Non-pigmented ciliary epithelial cell (primary cell): ENCODE measurements around the gene PRR5L.
A peak's percentile ranks its signal among the peaks of the same experiment; 100 is the strongest.

Experiments used
- DNase-seq: peaks from one replicate; pipeline ENCODE4 v3.0.0-alpha.2; 2010; ENCODE audit warnings: low read depth

PRR5L gene

GRCh38 chr11:36295926-36296325 lies at the start of gene PRR5L:
TSS of gene PRR5L (plus strand) at chr11:36296288. CDS start at chr11:36401122, 104,834 bp downstream.
- DNase-seq = no peak

- DNase-seq = no peak
Measured at GRCh38 chr11:36247493-36247892, 48.6 kb upstream of the PRR5L start.

- DNase-seq = no peak
Measured at GRCh38 chr11:36248436-36248835, 47.7 kb upstream of the PRR5L start.

- peak; percentile 82 for DNase-seq
Measured at GRCh38 chr11:36249246-36249645, 46.8 kb upstream of the PRR5L start.

GRCh38 chr11:36251823-36252222 lies 44.3 kb upstream of the PRR5L start:
- no peak for DNase-seq

GRCh38 chr11:36253238-36253637 lies 42.9 kb upstream of the PRR5L start:
- DNase-seq = no peak

- no peak for DNase-seq
Measured at GRCh38 chr11:36254713-36255112, 41.4 kb upstream of the PRR5L start.

- DNase-seq = no peak
Measured at GRCh38 chr11:36257351-36257750, 38.7 kb upstream of the PRR5L start.

- peak; percentile 48 for DNase-seq
Measured at GRCh38 chr11:36258730-36259360, 37.2 kb upstream of the PRR5L start.

GRCh38 chr11:36261094-36261493 lies 35.0 kb upstream of the PRR5L start:
- no peak for DNase-seq

GRCh38 chr11:36264011-36264972 lies 31.8 kb upstream of the PRR5L start:
- no peak for DNase-seq

GRCh38 chr11:36264973-36265344 lies 31.1 kb upstream of the PRR5L start:
- no peak for DNase-seq

- DNase-seq = no peak
Measured at GRCh38 chr11:36265793-36266628, 30.1 kb upstream of the PRR5L start.

- DNase-seq = no peak
Measured at GRCh38 chr11:36266767-36267166, 29.3 kb upstream of the PRR5L start.

GRCh38 chr11:36268337-36268985 lies 27.6 kb upstream of the PRR5L start:
- DNase-seq = no peak

- DNase-seq = no peak
Measured at GRCh38 chr11:36270701-36271100, 25.4 kb upstream of the PRR5L start.

GRCh38 chr11:36271794-36272407 lies 24.2 kb upstream of the PRR5L start:
- DNase-seq = no peak

- DNase-seq = no peak
Measured at GRCh38 chr11:36273110-36273509, 23.0 kb upstream of the PRR5L start.

GRCh38 chr11:36274414-36274813 lies 21.7 kb upstream of the PRR5L start:
- no peak for DNase-seq

- DNase-seq = no peak
Measured at GRCh38 chr11:36278531-36279282, 17.4 kb upstream of the PRR5L start.

- DNase-seq = no peak
Measured at GRCh38 chr11:36280531-36280930, 15.6 kb upstream of the PRR5L start.
